LoVo (cell line): ENCODE measurements around the gene PADI4.

ENCODE experiments used
- DNase-seq: peaks from one replicate; pipeline ENCODE4 v3.0.0-alpha.2; 2016; ENCODE audit warnings: low spot score

Gene PADI4

GRCh38 chr1:17307946-17308345, at the start of gene PADI4:
TSS of gene PADI4 (plus strand) at chr1:17308197. CDS start at chr1:17308223, 26 bp downstream.
- DNase-seq = no peak

GRCh38 chr1:17258758-17259130, 49.3 kb upstream of the PADI4 start:
- no peak for DNase-seq

GRCh38 chr1:17259233-17259873, 48.6 kb upstream of the PADI4 start:
- peak; percentile 21 for DNase-seq

GRCh38 chr1:17260264-17260663, 47.7 kb upstream of the PADI4 start:
- no peak for DNase-seq

- no peak for DNase-seq
These were observed 47.3 kb upstream of the PADI4 start for GRCh38 chr1:17260738-17261137.

- DNase-seq = no peak
These were observed 44.1 kb upstream of the PADI4 start for GRCh38 chr1:17263936-17264335.

- no peak for DNase-seq
These were observed 43.5 kb upstream of the PADI4 start for GRCh38 chr1:17264470-17264869.

- DNase-seq = no peak
These were observed 42.8 kb upstream of the PADI4 start for GRCh38 chr1:17265162-17265561.

- DNase-seq = no peak
These were observed 42.0 kb upstream of the PADI4 start for GRCh38 chr1:17265950-17266349.

- no peak for DNase-seq
These were observed 36.9 kb upstream of the PADI4 start for GRCh38 chr1:17270891-17271765.

GRCh38 chr1:17272066-17272465, 35.9 kb upstream of the PADI4 start:
- DNase-seq = no peak

- peak; percentile 39 for DNase-seq
These were observed 35.4 kb upstream of the PADI4 start for GRCh38 chr1:17272646-17273045.

- DNase-seq = no peak
These were observed 34.9 kb upstream of the PADI4 start for GRCh38 chr1:17273096-17273495.

GRCh38 chr1:17274186-17275170, 33.5 kb upstream of the PADI4 start:
- DNase-seq = peak; percentile 33

GRCh38 chr1:17276568-17276967, 31.4 kb upstream of the PADI4 start:
- DNase-seq = no peak

GRCh38 chr1:17277511-17278159, 30.4 kb upstream of the PADI4 start:
- DNase-seq = no peak

- DNase-seq = no peak
These were observed 28.8 kb upstream of the PADI4 start for GRCh38 chr1:17278996-17279830.

- no peak for DNase-seq
These were observed 27.6 kb upstream of the PADI4 start for GRCh38 chr1:17280436-17280835.

GRCh38 chr1:17280894-17281293, 27.1 kb upstream of the PADI4 start:
- DNase-seq = no peak

GRCh38 chr1:17281775-17282181, 26.2 kb upstream of the PADI4 start:
- DNase-seq = no peak

GRCh38 chr1:17282836-17283235, 25.2 kb upstream of the PADI4 start:
- no peak for DNase-seq
